Liver (tissue), 3 donors: ENCODE data around the gene CFAP54.

Experiments
- CTCF ChIP-seq: fragments of 150-350 bp; IDR thresholded peaks from 2 replicates; pipeline ENCODE4 v1.5.1; 2017; ENCODE audit warnings: improper control_type of control experiment, low read depth, low read length; ENCODE audit not compliant: missing input control
- RAD21 ChIP-seq, 2 donors: IDR thresholded peaks; 2 replicates each; pipeline ENCODE4 v1.6.1; 2016; ENCODE audit warnings: antibody characterized with exemption in 2 of 2, mild to moderate bottlenecking in 2 of 2
- donor health status: healthy.
- donor health status: healthy.

DNA sequence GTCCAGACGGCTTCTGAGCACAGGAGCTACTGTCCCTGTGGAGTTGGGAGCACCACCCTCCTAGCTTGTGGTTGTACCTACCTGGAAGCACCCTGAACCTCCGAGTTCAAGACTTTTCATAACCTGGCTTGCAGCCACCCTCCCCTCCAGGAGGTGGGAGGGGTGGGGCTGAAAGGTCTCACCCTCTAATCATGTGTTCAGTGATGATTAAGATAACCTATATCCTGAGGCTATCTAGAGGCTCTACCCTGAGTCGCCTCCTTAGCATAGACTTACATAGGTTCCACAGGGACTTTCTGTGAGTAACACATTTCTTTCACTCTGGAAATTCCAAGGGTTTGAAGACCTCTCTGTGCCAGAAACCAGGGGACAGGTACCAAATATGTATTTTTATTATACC, 146.5 kb downstream of the CFAP54 start:
- TF ChIP-seq CTCF (no peak), RAD21 (IDR thresholded peaks at IDR 0.05) (no peak)
